Stimulated activated CD4-positive, alpha-beta T cell treated with anti-CD3 and anti-CD28 coated beads, Interleukin-15, amount 100 ng/mL, for 24 hours (primary cell): ENCODE results near the gene TEPSIN.

Experiments
- DNase-seq: peaks from one replicate; pipeline ENCODE4 v3.0.0-alpha.2; 2020

TEPSIN gene

GRCh38 chr17:81218459-81218858, 20.4 kb downstream of the TEPSIN start:
- no peak for DNase-seq

DNA sequence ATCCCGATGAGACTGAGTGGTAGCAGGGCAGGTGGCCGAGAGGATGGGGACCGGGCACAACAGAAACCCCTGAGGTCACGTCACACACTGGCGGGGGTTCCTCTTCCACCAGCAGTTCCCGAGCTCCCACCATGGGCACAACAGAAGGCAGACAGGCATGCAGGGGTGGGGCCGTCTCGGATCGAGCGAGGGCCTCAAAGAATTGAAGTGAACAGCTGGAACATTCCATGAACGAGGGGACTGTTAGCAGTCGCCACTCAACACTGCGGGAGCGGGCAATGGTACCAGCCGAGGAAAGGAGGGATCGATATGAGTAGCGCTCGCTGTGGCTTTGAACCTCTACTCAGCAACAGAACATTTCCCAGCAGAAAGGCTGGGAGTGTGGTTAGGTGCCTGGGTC, 21.4 kb downstream of the TEPSIN start:
- DNase-seq = no peak

DNA sequence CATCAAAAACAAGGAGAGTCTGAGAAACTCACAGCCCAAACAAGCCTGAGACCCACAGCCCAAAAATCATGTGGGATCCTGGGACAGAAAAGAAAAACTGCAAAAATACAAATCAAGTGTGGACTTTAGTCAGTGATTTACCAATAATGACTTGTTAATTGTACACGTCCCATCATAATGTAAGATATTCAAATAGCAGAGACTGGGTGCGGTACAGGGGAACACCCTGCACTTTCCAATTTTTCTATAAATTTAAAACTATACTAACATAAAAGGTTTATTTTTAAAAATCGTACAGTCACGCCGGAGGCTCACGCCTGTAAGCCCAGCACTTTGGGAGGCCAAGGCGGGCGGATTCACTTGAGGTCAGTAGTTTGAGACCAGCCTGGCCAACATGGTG, 24.9 kb downstream of the TEPSIN start:
- DNase-seq = no peak

GRCh38 chr17:81212365-81212764, 26.5 kb downstream of the TEPSIN start:
- no peak for DNase-seq

DNA sequence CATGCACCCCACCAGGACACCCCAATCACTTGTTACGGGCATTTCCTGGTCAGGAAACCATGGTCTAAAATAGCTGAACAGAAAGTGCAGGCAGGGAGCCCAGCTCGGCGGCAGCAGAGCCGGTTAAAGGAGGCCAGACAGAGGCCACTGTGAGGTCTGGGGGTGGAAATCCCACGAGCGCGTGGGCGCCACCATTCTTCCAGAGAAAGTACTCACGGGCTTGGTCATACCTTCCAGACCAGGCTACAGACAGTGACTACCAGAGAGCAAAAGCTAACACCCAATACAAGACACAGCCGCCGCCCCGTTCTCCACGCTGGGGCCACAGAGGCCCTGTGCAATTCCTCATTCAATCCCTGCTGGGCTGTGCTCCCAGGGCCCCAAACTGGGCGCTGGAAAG, 28.0 kb downstream of the TEPSIN start:
- DNase-seq = no peak

- no peak for DNase-seq
These were observed 28.4 kb downstream of the TEPSIN start for GRCh38 chr17:81210466-81210865.

DNA sequence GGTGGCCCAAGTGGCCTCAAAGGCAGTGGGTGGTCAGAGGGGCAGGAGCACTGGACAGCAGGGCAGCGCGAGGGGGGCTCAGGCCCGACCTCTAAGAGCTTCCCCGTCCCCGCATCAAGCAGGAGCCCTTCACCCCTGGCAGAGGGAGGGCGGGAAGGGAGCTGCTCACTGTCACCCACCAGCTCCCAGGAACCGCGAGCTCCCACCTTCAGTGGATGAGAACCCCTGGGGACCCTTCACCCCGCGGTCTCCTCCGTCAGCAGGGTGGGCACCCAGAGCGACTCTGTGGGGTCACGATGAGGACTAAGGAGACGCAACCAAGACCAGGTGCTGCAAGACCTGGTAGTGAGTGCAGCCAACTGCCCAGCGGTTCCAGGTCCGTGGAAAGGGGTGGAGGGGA, 29.7 kb downstream of the TEPSIN start:
- no peak for DNase-seq

DNA sequence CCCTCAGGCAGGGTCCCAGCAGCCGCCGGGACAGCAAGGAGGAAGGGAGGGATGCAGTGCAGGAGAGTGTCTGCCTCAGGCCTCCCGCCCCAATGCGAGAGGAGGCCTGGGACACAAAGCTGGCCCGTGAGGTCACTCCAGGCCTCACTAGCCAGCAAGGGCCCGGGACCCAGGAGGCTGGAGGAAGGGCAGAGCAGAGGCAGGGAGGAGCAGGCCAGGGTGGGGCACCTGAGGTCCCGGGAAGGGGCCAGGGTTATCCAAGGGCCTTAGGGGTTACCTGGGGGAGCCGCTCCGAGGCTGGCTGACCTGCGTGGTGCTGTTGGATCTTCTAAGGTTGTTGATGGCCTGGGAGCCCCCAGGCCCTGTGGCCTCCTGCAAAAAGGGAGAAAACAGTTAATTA, 30.2 kb downstream of the TEPSIN start:
- no peak for DNase-seq

- no peak for DNase-seq
These were observed 31.0 kb downstream of the TEPSIN start for GRCh38 chr17:81207610-81208581.

DNA sequence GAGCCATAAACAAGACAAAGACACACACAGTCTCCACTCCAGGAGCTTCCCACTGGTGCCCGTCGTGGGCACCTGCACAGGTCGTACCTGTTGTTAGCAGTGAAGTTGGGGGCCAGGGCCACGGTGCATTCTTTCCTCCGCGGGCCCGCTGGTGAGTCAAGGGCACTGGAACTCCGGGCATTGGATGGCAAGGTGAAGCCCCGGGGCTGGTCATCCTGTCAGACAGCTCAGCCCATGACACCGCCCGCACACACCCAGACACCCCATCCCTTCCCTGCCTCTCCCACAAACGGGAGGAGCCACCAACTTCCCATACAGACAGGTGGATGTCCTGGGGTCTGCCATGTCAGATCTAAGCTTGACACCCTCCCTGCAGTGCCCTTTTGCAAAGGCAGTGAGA, 32.2 kb downstream of the TEPSIN start:
- no peak for DNase-seq

- DNase-seq = no peak
These were observed 32.7 kb downstream of the TEPSIN start for GRCh38 chr17:81206166-81206565.

- DNase-seq = no peak
These were observed 34.3 kb downstream of the TEPSIN start for GRCh38 chr17:81204578-81204977.

GRCh38 chr17:81203136-81203535, 35.7 kb downstream of the TEPSIN start:
- no peak for DNase-seq

- DNase-seq = no peak
These were observed 36.5 kb downstream of the TEPSIN start for GRCh38 chr17:81202318-81202717.

GRCh38 chr17:81200695-81201580, 37.9 kb downstream of the TEPSIN start:
- DNase-seq = peak; percentile 40

DNA sequence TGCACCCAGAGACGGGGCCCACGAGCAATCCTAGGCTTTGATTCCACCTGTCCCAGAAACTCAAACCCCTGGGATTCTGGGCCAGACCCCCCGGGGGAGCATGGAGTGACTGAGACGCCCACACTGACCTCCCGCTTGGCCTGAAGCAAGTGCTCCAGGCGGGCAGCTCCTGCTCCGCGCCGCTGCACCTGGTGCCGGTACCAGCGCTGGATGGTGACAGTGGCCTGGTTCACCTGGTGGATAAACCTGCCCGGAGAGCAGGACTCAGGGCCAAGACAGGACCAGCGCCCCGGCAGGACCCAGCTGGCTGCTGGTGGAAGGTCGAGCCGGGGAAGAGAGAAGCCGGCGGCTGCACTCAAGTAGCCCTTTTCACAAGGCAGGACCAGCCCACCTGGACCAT, 38.7 kb downstream of the TEPSIN start:
- DNase-seq = no peak

- DNase-seq = no peak
These were observed 39.4 kb downstream of the TEPSIN start for GRCh38 chr17:81199482-81199830.

GRCh38 chr17:81198826-81199481, 39.9 kb downstream of the TEPSIN start:
- no peak for DNase-seq

DNA sequence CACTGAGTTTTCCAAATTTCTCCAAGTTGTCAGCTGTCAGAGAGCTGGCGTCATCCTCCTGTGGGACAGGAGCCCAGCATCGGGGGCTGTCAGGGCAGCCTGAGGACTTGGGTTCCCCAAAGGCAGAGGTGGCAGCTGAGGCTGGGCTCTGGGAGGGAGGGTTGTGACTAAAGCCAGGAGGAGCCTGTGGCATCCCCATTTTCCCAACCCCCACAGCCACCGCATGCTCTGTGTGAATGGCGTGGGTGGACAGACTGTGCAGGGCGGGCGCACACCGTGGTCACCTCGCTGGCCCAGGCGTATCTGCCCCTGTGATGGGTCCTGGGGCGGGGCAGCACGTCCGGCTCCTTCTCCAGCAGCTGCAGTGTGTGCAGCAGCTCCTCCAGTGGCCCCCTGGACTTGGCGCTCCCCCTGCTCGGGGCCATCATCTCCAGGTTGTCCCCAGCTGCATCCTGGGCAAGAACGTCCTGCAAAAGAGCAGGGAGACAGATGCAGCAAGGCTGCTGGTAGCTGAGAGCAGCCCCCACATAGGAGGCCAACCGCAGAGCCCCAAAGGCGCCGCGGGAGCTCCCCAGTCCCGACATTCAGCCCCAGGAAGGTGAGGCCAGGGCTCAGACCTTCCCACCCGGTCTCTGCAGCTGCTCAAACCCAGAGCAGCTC, 40.9 kb downstream of the TEPSIN start:
- no peak for DNase-seq

GRCh38 chr17:81197409-81197795, 41.5 kb downstream of the TEPSIN start:
- DNase-seq = no peak

DNA sequence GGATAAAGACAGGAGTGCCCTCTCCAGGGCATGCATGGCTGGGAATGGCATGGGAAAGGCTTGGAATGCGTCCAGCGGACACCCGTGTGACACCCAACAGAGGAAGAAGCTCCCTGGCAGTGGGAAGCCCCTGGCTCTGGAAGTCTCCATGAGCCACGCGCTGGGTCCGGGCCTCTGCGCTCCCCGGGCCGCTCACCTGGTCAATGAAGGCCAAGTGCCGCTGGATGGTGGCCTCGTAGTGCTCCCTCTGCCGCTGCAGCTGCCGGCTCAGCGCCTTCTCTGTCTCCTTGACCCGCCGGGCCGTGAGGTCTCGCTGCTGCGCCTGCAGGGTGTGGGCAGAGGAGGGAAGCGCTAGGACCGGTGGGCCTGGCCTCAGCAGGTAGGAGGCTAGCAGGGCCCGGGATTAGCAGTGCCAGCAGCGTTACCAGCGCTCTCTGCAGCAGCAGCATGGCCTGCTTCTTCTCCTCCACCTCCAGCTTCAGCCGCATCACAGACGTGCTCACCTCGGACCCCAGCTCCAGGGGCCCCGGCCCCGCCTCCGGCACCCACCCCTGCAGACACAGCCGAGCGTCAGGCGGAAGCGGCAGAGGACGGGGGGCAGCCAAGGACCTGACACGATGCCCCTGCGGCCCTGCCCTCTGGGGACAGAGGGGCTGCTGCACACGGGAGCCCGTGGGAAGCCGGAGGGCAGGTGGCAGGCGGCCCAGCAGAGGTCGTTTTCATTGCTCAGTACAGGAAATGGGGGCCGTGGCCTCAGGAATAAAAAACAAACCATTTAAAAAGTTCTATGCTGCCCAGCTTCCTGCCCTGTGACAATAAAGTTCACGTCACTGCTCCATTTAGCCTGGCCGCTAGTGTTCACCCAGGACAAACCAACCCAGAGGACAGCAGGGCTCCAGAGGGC, 42.1 kb downstream of the TEPSIN start:
- no peak for DNase-seq
